Stimulated activated CD8-positive, alpha-beta memory T cell treated with anti-CD3 and anti-CD28 coated beads, Interleukin-12 subunit alpha, Interleukin-12 subunit beta, amount 100 ng/mL, for 1 hour (primary cell): ENCODE measurements around the gene PIEZO2.

Experiments used
- DNase-seq: peaks from one replicate; pipeline ENCODE4 v3.0.0-alpha.2; 2020; ENCODE audit warnings: low read depth

Gene PIEZO2

GRCh38 chr18:10739152-10739551, 410.2 kb downstream of the PIEZO2 start:
- no peak for DNase-seq

- no peak for DNase-seq
Measured at GRCh38 chr18:10736984-10737383, 412.4 kb downstream of the PIEZO2 start.

GRCh38 chr18:10732990-10733389, 416.4 kb downstream of the PIEZO2 start:
- no peak for DNase-seq

GRCh38 chr18:10727477-10727876, 421.9 kb downstream of the PIEZO2 start:
- DNase-seq = no peak

GRCh38 chr18:10726198-10727068, 422.9 kb downstream of the PIEZO2 start:
- DNase-seq = no peak

- DNase-seq = no peak
Measured at GRCh38 chr18:10724666-10725065, 424.7 kb downstream of the PIEZO2 start.

- no peak for DNase-seq
Measured at GRCh38 chr18:10723496-10723895, 425.9 kb downstream of the PIEZO2 start.

GRCh38 chr18:10718809-10719208, 430.6 kb downstream of the PIEZO2 start:
- DNase-seq = no peak

GRCh38 chr18:10715791-10716190, 433.6 kb downstream of the PIEZO2 start:
- DNase-seq = no peak

- DNase-seq = no peak
Measured at GRCh38 chr18:10713409-10713808, 436.0 kb downstream of the PIEZO2 start.

GRCh38 chr18:10707294-10707693, 442.1 kb downstream of the PIEZO2 start:
- DNase-seq = no peak

GRCh38 chr18:10705786-10706185, 443.6 kb downstream of the PIEZO2 start:
- no peak for DNase-seq

- DNase-seq = no peak
Measured at GRCh38 chr18:10705291-10705690, 444.1 kb downstream of the PIEZO2 start.

GRCh38 chr18:10702206-10702605, 447.2 kb downstream of the PIEZO2 start:
- DNase-seq = no peak

- DNase-seq = no peak
Measured at GRCh38 chr18:10690366-10690765, 459.0 kb downstream of the PIEZO2 start.

GRCh38 chr18:10690035-10690329, 459.4 kb downstream of the PIEZO2 start:
- DNase-seq = no peak

- DNase-seq = no peak
Measured at GRCh38 chr18:10689236-10690034, 459.9 kb downstream of the PIEZO2 start.

- no peak for DNase-seq
Measured at GRCh38 chr18:10688766-10689165, 460.6 kb downstream of the PIEZO2 start.

- DNase-seq = no peak
Measured at GRCh38 chr18:10687161-10687925, 462.0 kb downstream of the PIEZO2 start.

GRCh38 chr18:10686308-10686707, 463.1 kb downstream of the PIEZO2 start:
- DNase-seq = no peak

GRCh38 chr18:10685484-10685883, 463.9 kb downstream of the PIEZO2 start:
- DNase-seq = no peak

- no peak for DNase-seq
Measured at GRCh38 chr18:10682368-10682714, 467.0 kb downstream of the PIEZO2 start.
